OCI-LY7 (cell line): Measurements from ENCODE around the gene TAF3.

Experiments used
- EZH2phosphoT487 ChIP-seq: fragments of 200-600 bp; sonication (generic); IDR thresholded peaks from 2 replicates; pipeline ENCODE4 v1.6.1; 2018; ENCODE audit warnings: low read depth, borderline replicate concordance, mild to moderate bottlenecking, mixed run types, antibody characterized with exemption, low read length, moderate library complexity, mixed read lengths
- TF ChIP-seq, protein P1 (sequence below): fragments of 200-600 bp; sonication (generic); conservative IDR thresholded peaks from 2 replicates; pipeline ENCODE4 v1.5.1; 2014; ENCODE audit warnings: mild to moderate bottlenecking, antibody characterized with exemption, low read length, moderate library complexity, mixed read lengths

DNA sequence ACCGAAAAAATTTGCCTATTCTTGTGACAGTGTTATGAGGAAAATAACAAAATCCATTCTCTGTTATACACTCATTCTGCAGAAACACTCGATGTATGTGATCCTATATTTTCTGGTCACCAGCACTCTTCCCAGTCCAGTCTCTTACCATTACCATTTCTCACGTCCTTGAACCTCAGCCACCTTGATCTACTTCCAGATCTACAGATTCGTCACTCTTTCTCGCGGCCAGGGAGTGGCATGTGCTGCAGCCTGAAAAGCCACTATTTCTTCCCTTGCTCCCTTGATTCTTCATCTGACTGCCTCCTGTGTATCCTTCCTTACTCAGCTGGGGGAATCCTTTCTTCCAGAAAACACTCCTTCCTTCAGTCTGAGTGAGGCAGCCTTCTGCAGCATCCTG lies 14.1 kb upstream of the TAF3 start:
- TF ChIP-seq, protein P1, sequence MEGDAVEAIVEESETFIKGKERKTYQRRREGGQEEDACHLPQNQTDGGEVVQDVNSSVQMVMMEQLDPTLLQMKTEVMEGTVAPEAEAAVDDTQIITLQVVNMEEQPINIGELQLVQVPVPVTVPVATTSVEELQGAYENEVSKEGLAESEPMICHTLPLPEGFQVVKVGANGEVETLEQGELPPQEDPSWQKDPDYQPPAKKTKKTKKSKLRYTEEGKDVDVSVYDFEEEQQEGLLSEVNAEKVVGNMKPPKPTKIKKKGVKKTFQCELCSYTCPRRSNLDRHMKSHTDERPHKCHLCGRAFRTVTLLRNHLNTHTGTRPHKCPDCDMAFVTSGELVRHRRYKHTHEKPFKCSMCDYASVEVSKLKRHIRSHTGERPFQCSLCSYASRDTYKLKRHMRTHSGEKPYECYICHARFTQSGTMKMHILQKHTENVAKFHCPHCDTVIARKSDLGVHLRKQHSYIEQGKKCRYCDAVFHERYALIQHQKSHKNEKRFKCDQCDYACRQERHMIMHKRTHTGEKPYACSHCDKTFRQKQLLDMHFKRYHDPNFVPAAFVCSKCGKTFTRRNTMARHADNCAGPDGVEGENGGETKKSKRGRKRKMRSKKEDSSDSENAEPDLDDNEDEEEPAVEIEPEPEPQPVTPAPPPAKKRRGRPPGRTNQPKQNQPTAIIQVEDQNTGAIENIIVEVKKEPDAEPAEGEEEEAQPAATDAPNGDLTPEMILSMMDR = no peak
- no peak for TF ChIP-seq EZH2phosphoT487
